NB4 (cell line): ENCODE measurements around the gene KRT38.
A peak's percentile ranks its signal among the peaks of the same experiment; 100 is the strongest.

Experiments
- DNase-seq: peaks from one replicate; pipeline ENCODE4 v3.0.0; 2010; ENCODE audit warnings: low read depth
- H3K4me3 ChIP-seq: one replicate; pipeline ENCODE4 v1.5.1; 2011; ENCODE audit warnings: mild to moderate bottlenecking, low read depth, low read length, moderate library complexity
- CTCF ChIP-seq: IDR thresholded peaks from one replicate; pipeline ENCODE4 v1.5.1; 2012; ENCODE audit warnings: low read depth, low read length
- MAX ChIP-seq: IDR thresholded peaks from 2 replicates; pipeline ENCODE4 v1.6.1; 2011; ENCODE audit warnings: low read depth, low read length
- MYC ChIP-seq: IDR thresholded peaks from 2 replicates; pipeline ENCODE4 v1.6.1; 2011; ENCODE audit warnings: low read depth, low read length
- POLR2A ChIP-seq: IDR thresholded peaks from 2 replicates; pipeline ENCODE4 v1.6.1; 2011; ENCODE audit warnings: mild to moderate bottlenecking; ENCODE audit not compliant: insufficient read length; ENCODE audit errors: extremely low read depth

KRT38 gene

GRCh38 chr17:41448506-41448905, 7.7 kb upstream of the KRT38 start:
- H3K4me3 ChIP-seq = no peak overlapping the region
- no peak for DNase-seq
- TF ChIP-seq POLR2A = no peak
- no peak for TF ChIP-seq MYC
- TF ChIP-seq MAX = no peak
- no peak for TF ChIP-seq CTCF

- no peak for TF ChIP-seq MYC
- TF ChIP-seq CTCF = no peak
- no peak for TF ChIP-seq POLR2A
- TF ChIP-seq MAX = no peak
- H3K4me3 ChIP-seq = no peak overlapping the region
- DNase-seq = no peak
These were observed 6.0 kb upstream of the KRT38 start for GRCh38 chr17:41446806-41447205.

- H3K4me3 ChIP-seq = no peak overlapping the region
- DNase-seq = no peak
- TF ChIP-seq MYC (no peak), MAX (no peak), CTCF (no peak), POLR2A (no peak)
These were observed 3.9 kb upstream of the KRT38 start for GRCh38 chr17:41444640-41445039.

- no peak overlapping the region for H3K4me3 ChIP-seq
- no peak for TF ChIP-seq MAX
- no peak for TF ChIP-seq MYC
- no peak for TF ChIP-seq POLR2A
- no peak for TF ChIP-seq CTCF
- DNase-seq = no peak
These were observed 3.4 kb upstream of the KRT38 start for GRCh38 chr17:41444186-41444585.

GRCh38 chr17:41442739-41443138, 2.0 kb upstream of the KRT38 start:
- no peak overlapping the region for H3K4me3 ChIP-seq
- DNase-seq = no peak
- no peak for TF ChIP-seq MYC
- no peak for TF ChIP-seq POLR2A
- TF ChIP-seq MAX = no peak
- no peak for TF ChIP-seq CTCF

- no peak overlapping the region for H3K4me3 ChIP-seq
- peak; percentile 4 for DNase-seq
- no peak for TF ChIP-seq MYC
- no peak for TF ChIP-seq CTCF
- TF ChIP-seq POLR2A = no peak
- TF ChIP-seq MAX = no peak
These were observed 1.4 kb downstream of the KRT38 start for GRCh38 chr17:41439375-41439774.
